NCI-H146 (cell line): ENCODE data around the gene SULF2.

ENCODE experiments used
- DNase-seq: peaks from one replicate; lab custom pipeline; 2025; lab: John Stamatoyannopoulos, UW

The SULF2 gene

DNA sequence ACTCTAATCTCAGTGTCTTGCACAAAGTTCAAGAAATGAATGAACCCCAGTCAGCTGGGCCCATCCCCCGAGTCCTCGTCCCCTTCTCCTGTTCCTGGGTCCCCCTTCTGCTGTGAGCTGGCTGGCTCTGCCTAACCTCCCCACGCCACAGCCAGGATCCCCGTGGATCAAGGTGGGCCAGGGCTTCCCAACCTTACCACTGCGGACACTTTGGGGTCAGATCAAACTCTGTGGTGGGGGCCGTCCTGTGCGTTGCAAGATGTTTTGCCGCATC, 116.2 kb downstream of the SULF2 start:
- DNase-seq = no peak

DNA sequence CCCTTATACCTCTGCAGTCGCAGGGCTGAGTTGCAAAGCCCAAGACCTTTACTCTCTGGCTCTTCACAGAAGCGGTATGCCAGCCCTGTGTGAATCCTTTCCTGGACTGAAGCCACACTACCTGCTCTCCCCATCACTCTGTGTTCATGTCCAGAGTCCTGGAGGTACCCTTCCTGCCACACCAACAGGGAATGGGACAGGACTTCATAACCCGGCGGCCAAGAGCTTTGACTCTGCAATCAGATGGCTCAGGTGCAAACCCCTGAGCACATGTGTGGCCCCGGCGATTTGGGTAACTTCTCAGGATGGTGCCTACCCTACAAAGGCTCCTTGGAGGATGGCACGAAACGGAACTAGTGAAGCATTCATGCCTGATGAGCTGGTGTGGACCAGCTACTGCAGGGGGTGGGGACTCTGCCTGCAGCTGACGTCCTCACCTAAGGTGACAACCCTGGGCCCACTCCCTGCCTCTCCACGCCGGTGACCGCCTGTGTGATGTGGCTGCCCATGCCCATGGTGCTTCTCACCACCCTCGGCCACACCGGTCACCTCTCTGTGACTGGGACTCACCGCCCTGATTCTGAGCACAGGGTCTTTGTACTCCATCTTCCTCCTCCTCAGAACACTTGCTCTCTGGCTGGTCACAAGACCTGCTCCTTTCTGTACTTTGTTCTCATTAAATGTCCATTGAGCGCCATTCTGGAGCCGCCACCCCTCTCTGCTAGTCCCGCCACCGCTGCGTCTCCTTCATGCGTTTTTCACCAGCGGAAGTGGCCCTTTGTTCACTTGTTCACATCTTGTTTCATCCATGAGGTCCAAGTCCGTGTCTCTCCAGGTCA, 116.7 kb downstream of the SULF2 start:
- DNase-seq = no peak

DNA sequence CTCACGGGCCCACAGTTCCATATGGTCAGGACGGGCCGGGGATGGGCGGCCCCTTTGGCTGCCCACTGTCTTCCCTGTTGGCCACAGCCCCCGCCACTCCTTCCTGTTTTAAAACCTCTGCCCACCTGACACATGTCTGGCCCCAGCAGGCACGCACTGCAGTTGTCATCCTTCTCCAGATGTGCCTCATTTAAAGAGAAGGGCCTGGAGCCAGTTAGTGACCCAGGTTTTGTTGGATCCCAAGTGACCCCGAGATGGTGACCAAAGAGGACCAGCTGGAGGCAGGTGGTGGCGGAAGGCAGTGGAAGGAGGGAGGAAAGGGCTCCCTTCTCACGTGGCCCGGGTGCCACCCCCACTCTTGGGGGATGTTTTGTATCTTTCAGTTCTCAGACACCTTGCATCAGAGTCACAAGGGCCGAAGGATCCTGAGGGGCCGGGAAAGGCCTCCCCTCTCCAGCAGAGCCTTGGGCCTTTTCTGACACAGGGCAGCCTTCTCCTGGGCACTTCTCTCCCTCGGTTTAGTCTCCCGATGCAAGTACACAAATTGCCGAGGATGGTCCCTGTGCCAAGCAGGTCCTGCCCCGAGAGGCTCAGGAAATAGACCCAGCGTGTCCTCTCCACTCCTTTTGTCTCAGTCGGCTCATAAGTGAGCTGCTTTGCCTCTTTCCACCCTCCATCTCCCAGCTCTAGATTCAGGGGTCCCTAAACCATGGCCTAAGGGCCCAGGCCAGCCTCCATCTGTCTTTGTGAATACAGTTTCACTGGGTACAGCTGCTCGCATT, 117.6 kb downstream of the SULF2 start:
- no peak for DNase-seq

DNA sequence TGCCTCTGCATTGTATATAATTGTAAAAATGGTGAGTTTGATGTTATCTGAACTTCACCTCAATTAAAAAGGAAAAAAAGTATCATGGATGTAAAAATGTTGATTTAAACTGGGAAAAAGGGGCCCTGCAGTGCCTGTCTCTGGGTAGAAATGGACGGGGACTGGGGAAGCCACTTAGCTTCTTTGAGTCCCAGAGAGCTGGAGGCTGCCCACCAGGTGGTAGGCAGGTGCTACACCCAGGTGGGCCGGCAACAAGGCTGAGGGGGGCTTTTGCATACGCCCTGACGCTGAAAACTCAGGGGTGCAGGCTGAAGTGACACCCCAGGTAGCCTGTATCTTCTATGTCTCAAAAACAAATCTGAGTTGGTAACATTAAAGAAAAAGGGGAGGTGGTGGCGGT, 118.2 kb downstream of the SULF2 start:
- no peak for DNase-seq

DNA sequence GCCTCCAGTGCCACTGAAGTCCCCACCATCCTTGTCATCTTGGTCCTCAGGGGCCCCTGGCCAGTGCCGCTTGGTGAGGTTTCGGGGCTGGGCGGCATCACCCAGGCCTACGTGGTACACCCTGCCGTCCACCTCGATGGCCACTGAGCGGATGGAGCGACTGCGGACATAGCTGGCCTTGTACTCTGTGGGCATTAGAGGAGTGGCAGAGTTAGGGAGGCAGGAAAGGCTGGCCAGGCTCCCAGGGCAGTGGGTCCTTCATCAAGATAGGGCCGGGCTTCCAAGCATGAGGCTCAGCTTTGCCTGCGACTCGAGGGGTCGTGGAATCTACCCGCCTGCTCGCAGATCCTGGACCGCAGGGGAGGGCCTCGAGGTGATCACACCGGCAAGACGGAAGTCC, 119.0 kb downstream of the SULF2 start:
- DNase-seq = no peak

DNA sequence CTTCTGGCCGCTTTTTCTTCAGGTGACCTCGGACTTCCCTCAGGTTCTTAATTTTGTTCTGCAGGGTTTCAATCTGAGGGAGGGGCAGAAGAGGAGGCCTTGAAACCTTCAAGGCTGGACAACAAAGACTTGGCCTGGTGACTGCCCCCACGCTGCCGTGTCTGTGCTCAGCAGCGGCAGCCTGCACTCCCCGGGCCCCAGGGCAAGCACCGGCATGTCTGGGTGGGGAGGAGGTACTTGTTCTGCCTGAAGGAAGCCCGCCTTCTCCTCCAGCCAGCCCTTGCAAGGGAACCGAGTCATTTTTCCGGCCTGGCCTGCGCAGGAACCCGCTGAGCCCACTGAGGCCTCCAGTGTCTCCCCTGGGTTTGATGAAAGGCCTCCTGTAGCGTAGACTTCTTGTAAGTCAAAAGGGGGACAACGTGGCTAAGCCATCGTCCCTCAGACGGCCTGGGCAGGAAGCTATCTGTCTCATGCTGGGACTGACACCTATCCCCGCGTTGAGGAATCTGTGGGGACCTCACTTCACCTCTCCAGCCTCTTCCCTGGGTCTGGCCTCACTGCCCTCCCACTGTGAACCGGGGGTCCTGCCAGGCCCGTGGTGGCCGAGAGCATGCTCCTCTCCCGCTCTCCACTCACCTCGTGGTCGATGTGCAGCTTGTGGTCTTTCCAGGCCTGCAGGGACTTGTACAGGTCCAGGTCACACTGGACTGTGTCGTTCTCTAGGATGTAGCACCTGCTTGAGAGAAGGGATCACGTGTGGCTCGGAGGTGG, 119.9 kb downstream of the SULF2 start:
- no peak for DNase-seq

DNA sequence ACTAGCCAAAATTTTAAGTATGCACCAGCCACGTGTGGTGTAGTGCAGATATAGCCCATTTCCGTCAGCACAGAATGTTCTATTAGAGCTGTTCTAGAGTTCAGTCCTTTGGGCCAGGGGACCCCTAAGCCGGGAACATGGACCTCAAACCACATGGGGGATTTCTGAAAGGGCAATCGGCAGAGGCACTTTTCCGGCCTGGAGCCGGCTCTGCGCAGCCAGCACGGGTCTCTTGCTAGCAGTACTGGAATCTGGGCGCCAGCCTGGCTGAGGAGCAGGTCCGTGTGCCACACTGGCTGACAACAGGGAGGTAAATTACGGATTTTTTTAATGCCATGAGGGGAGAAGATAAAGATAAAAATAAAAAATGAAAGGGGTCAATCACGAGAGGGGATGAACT, 120.5 kb downstream of the SULF2 start:
- no peak for DNase-seq

DNA sequence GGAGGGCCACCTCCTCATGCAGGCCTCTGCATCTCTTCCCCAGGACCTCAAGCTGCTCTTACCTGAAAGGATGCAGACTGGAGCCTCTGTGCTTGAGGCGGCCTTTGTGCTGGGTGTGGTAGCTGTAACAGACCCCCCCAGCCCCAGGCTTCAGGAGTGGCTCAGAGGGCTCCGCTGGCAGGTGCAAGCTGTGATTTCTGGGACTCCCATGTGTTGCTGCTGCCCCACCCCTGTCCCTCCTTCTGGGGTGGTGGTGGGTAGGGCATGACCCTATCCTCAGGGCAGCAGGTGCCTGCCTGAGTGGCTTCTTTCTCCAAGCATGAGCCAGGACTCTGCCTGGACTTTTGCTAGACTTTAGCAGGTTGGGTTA, 121.2 kb downstream of the SULF2 start:
- DNase-seq = no peak

DNA sequence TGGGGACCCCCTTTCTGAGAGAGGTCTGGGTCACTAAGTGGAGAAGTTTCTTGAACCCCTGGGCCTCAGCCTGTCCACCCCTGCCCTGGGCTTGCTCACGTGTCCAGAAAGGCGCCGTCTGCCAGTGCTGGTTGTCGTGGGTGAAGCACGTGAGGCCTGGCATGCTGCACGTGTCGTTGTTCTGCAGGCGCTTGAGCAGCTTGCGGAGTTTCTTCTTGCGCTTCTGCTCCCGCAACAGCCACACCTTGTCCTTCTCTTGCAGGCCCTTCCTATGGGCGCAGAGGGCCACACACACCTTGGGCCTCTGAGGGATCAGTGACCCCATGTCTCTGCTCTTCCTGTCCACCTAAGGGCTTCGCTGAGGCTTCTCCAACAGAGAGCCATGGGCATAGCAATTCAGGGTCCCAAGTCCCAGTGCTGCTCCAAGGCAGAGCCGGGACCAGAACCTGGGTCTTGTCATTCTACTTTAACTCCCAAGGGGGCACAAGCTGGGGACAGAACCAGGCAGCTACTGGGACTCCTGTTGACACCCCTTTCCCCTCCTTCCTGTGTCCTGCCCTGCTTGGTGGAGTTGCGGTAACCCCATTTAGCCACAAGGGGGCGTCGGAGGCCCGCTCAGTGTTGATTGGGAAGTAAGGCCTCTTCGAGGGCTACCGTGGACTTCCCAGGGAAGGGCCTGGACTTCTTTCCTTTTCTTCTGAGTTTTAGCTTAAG, 121.8 kb downstream of the SULF2 start:
- peak; percentile 44 for DNase-seq

DNA sequence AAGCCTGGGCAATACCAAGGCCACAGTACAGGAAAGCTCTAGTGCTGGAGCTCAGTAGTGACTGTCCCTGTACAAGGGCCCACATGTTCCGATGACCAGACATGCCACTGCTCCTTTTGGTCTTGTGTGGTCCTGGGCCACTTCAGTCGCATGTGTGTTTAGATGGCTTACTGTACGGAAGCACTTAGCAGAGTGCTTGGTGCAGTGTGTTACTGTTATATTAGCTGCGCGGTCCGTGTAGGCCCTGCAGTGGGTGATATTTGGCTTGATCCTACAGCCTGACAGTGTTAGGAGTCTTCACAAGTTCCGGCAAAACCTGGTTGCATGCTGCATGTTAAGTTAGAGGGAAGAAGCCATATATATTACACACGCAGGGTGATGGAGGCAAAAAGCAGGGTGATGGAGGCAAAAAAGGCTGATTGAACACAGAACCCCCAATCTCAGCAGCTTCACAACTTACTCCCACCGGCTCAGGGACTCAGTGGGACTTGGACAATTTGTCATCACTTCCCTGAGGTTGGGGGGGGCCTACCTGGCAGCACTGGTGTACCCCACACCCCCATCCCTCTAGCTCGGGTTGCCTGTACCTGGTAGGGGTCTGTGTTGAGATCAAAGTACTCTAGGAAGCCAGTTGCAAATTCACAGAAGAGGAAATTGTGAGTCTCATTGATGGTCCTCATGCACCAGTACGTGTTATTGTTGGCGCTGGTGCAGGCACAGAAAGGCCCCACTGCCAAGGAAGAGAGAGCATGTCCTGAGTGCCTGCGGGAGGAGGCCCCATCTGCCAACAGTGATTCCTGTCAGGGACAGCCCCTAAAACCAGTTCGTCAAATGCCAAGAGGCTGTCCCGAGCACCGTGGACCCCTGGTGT, 122.6 kb downstream of the SULF2 start:
- no peak for DNase-seq

DNA sequence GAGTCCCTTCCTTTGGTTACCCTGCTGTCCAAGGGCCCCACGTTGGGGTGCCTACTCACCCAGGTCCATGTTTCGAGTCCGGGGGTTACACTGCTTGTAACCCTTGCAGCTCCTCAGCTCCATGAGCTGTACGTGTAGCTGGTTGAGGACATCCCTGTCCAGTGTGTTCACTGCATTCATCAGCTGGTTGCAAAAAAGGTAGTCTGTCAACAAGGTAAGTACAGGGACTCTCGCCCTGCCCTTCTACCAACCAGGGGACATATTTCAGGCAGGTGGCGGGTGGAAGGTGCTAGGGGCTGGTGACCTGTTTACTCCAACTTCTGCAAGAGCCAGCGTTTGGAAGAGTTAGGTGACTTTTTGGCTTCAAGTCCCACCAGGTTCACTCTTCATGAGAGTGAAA, 123.6 kb downstream of the SULF2 start:
- DNase-seq = no peak

DNA sequence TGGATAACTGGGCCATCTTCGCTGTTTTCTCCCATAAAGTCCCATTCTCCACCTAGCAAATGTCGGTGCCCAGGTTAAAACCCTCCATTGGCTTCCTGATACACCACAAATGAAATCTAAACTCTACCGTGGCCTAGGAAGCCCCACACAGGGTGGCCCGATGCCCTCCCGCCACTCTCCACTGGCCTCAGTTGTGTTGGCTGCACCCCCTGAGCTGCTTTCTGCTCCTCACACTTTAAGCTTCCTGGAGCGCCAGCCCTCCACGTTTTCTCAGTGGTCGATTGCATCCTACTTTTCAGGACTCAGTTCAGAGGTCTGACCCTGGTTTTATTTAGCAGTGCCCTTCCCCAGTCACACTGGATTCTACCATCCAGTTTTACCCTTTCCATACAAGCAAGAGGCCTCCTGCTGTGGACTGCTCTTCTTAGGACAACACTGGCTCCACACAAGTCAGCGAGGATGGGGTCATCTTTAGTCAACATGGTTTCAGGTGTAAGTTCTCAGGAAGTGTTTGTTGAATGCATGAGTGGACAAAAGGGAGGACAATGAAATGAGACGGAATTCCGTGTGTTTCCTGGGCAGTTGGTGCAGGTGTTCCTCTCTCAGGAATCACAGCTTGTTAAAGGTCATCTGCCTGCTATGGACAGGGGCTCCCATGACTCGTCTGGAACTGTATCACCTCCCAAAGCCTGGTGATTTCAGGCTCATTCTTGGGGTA, 124.1 kb downstream of the SULF2 start:
- DNase-seq = no peak

DNA sequence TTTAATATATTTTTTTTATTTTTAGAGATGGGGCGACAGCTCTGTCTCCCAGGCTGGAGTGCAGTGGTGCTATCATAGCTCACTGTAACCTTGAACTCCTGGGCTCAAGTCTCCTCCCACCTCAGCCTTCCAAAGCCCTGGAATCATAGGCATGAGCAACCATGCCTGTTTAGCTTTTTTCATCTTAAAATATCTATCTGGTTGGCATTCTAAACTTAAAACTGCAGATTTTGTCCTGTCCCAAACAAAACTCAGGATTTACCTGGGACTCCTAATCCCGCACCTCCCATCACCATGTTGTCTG, 124.7 kb downstream of the SULF2 start:
- no peak for DNase-seq

DNA sequence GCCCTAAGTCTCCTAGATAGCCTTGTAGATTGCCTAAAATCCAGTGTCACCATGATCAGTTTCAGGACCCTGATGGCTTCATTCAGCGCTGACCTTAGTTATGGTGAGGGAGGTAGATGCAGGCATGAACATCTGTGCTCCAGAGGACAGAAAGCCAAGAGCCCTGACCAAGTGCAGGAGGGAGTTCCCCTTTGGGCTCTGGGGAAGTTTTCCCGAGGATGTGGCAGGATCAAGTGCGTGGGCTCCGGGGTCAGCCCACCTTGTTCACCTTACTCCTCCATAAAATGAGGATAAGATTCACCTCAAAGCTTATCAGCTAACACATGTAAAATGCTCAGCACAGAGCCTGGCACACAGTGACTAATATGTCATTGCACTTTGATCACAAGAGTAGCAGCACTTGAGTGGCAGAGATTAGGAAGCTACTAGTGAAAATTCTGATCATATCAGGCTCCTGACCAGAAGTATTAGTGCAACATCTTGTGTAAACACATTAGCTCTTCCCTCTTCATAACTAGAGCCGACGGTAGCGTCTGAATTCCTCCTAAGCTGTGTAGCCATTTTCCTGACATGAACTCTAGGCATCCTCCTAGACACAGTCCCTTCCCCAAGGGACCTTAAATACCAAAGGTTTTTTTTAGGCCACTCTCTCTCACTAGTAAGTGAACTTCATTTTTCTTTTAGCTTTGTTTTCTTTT, 125.2 kb downstream of the SULF2 start:
- DNase-seq = no peak

DNA sequence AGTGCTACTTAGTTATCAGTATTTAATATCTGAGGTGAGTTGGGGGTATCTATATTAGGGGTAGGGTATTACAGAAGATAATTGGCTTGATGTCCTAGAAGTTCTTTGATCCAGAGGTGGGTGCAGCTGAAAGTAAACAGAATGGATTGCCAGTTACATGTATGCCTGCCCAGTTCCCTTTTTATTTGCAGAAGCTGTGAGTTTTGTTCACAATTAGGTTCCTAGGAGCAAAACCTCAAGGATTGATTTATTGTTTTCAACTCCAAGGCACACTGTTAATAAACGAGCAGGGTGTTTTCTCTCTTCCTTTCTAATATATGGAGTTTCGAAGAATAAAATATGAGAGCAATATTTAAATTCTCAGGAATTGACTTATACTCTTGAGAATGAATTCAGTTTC, 129.0 kb downstream of the SULF2 start:
- no peak for DNase-seq

DNA sequence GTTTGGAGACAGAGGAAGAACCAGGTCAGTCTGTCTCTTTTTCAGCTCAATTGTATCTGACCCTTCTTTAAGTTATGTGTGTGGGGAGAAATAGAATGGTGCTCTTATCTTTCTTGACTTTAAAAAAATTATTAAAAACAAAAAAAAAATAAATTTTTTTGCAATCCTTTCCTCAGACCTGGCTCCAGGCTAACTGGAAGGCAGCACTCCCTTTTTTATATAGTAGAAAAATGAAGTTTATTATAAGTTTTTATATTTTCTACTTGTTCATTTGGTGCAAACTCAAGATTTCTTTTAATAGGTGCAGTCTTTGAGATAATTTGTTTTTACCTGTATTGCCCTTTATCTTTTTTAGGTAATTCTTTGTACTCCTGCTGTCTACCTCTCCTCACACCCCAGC, 129.6 kb downstream of the SULF2 start:
- DNase-seq = no peak

DNA sequence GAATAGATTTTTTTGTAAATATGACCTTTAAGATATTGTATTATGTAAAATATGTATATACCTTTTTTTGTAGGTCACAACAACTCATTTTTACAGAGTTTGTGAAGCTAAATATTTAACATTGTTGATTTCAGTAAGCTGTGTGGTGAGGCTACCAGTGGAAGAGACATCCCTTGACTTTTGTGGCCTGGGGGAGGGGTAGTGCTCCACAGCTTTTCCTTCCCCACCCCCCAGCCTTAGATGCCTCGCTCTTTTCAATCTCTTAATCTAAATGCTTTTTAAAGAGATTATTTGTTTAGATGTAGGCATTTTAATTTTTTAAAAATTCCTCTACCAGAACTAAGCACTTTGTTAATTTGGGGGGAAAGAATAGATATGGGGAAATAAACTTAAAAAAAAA, 130.9 kb downstream of the SULF2 start:
- no peak for DNase-seq

DNA sequence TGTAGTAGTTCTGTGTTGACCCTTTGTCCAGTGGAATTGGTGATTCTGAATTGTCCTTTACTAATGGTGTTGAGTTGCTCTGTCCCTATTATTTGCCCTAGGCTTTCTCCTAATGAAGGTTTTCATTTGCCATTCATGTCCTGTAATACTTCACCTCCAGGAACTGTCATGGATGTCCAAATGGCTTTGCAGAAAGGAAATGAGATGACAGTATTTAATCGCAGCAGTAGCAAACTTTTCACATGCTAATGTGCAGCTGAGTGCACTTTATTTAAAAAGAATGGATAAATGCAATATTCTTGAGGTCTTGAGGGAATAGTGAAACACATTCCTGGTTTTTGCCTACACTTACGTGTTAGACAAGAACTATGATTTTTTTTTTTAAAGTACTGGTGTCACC, 131.4 kb downstream of the SULF2 start:
- DNase-seq = no peak

DNA sequence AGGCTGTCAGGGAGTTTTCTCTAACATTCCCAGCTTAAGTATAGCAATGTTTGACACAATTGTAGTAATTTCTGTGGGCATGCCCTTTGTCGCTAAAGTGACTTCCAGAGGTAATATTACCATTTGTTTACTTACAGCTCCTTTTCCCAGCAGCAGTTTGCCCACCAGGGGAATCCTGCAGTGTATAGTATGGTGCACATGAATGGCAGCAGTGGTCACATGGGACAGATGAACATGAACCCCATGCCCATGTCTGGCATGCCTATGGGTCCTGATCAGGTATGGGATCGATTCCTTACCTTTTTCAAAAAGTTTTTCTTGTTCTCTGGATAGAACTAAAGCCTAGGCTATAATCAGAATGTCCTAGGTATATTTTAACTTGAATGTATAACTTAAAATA, 132.5 kb downstream of the SULF2 start:
- DNase-seq = no peak

DNA sequence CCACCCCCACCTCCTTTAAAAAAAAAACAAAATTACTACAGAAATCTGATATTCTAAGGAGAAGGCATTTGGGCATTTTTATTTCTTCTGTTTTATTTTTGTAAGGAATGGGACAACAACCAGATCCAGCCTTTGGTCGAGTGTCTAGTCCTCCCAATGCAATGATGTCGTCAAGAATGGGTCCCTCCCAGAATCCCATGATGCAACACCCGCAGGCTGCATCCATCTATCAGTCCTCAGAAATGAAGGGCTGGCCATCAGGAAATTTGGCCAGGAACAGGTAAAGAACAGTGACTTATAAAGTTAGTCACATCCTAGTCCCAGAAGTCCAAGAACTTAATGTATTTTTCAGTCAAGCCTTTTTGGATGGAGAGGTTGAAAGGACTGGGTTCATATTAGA, 133.0 kb downstream of the SULF2 start:
- DNase-seq = no peak
